SK-N-SH (cell line): Measurements from ENCODE around the gene MRPL53. TPM values are rescaled to one million over a fixed set of nuclear protein-coding genes. Genes with fewer than 3 reads are reported as not detected.

ENCODE experiments used
- CTCF ChIA-PET: fragments of 300-600, 350-600 bp; formaldehyde crosslinking; extraction: SDS; loops from one replicate; lab custom pipeline; 2021; lab: Yijun Ruan, JAX
- POLR2A ChIA-PET: fragments of 350-600 bp; sonication (Branson Sonifier 250); formaldehyde crosslinking; extraction: SDS; loops from one replicate; lab custom pipeline; 2020; ENCODE audit warnings: antibody characterized with exemption, inconsistent platforms; lab: Yijun Ruan, JAX
- DNase-seq: peaks from one replicate; pipeline ENCODE4 v3.0.0; 2012
- H2AFZ ChIP-seq: fragments of 200-600 bp; sonication (generic); 2 replicates; pipeline ENCODE4 v1.8.1; 2016; ENCODE audit warnings: antibody characterized with exemption, mild to moderate bottlenecking, low read depth
- H3F3A ChIP-seq: fragments of 200-600 bp; sonication (generic); replicated peaks from 2 replicates; pipeline ENCODE3; 2016; ENCODE audit warnings: antibody characterized with exemption, mild to moderate bottlenecking; ENCODE audit not compliant: insufficient read depth
- H3K27ac ChIP-seq, 2 experiments: fragments of 200-500 bp in 1 of 2; fragments of 200-600 bp in 1 of 2; sonication (Bioruptor generic) in 1 of 2; sonication (generic), shearing (Covaris generic) in 1 of 2; 2 replicates each; pipeline versions ENCODE4 v1.5.1 to v1.6.1; 2014 to 2016; ENCODE audit warnings: low read depth in 2 of 2, inconsistent platforms in 1 of 2, low read length in 1 of 2, mild to moderate bottlenecking in 1 of 2, mixed read lengths in 1 of 2
- H3K27me3 ChIP-seq: fragments of 200-600 bp; sonication (generic), shearing (Covaris generic); 2 replicates; pipeline ENCODE4 v1.6.1; 2016; ENCODE audit warnings: mixed run types; ENCODE audit not compliant: insufficient read depth
- H3K36me3 ChIP-seq, 2 experiments: fragments of 200-500 bp in 1 of 2; fragments of 200-600 bp in 1 of 2; sonication (Bioruptor generic) in 1 of 2; sonication (generic) in 1 of 2; replicated peaks in 1 of 2; 2 replicates each; pipeline versions ENCODE3 to v1.5.1; 2014 to 2016; ENCODE audit warnings: low read length in 1 of 2, mild to moderate bottlenecking in 1 of 2; ENCODE audit not compliant: insufficient read depth in 2 of 2, control insufficient read depth in 1 of 2
- H3K4me1 ChIP-seq, 2 experiments: fragments of 200-500 bp in 1 of 2; fragments of 200-600 bp in 1 of 2; sonication (Bioruptor generic) in 1 of 2; sonication (generic), shearing (Covaris generic) in 1 of 2; 2 replicates each; pipeline versions ENCODE4 v1.5.1 to v1.6.1; 2014 to 2016; ENCODE audit warnings: low read depth in 1 of 2, low read length in 1 of 2, mixed run types in 1 of 2; ENCODE audit not compliant: insufficient read depth in 2 of 2, control insufficient read depth in 1 of 2
- H3K4me2 ChIP-seq: fragments of 200-600 bp; sonication (generic), shearing (Covaris generic); 2 replicates; pipeline ENCODE4 v1.6.1; 2017; ENCODE audit warnings: mixed run types
- H3K4me3 ChIP-seq, 2 experiments: fragments of 200-500 bp in 1 of 2; fragments of 200-600 bp in 1 of 2; sonication (Bioruptor generic) in 1 of 2; sonication (generic), shearing (Covaris generic) in 1 of 2; 2 replicates each; pipeline versions ENCODE4 v1.5.1 to v1.8.1; 2014 to 2016; ENCODE audit warnings: low read depth in 2 of 2, inconsistent platforms in 1 of 2, low read length in 1 of 2, mild to moderate bottlenecking in 1 of 2, mixed read lengths in 1 of 2, moderate library complexity in 1 of 2
- H3K79me2 ChIP-seq: fragments of 200-600 bp; sonication (generic); 2 replicates; pipeline ENCODE4 v1.8.1; 2017; ENCODE audit warnings: mild to moderate bottlenecking; ENCODE audit not compliant: insufficient read depth
- H3K9ac ChIP-seq: fragments of 200-600 bp; sonication (generic); 2 replicates; pipeline ENCODE4 v1.6.1; 2017; ENCODE audit warnings: mixed run types
- H3K9me2 ChIP-seq: fragments of 200-600 bp; sonication (generic); 2 replicates; pipeline ENCODE4 v1.6.1; 2017; ENCODE audit warnings: mixed run types
- H3K9me3 ChIP-seq: fragments of 200-600 bp; sonication (generic); 2 replicates; pipeline ENCODE4 v1.6.1; 2017; ENCODE audit warnings: mixed run types, mild to moderate bottlenecking, moderate library complexity
- H4K20me1 ChIP-seq: fragments of 200-600 bp; sonication (generic); 2 replicates; pipeline ENCODE4 v1.6.1; 2017; ENCODE audit warnings: mild to moderate bottlenecking, mixed run types; ENCODE audit not compliant: insufficient read depth
- CHD2 ChIP-seq: fragments of 150-350 bp; IDR thresholded peaks from 2 replicates; pipeline ENCODE4 v1.6.1; 2018; ENCODE audit warnings: low read length; ENCODE audit not compliant: partially characterized antibody
- ELF1 ChIP-seq: IDR thresholded peaks from 2 replicates; pipeline ENCODE4 v1.4.0; 2012
- EP300 ChIP-seq, 2 experiments: IDR thresholded peaks; 2 replicates each; pipeline versions ENCODE4 v1.4.0 to v1.6.1; 2012; ENCODE audit warnings: borderline replicate concordance in 1 of 2, low read depth in 1 of 2, low read length in 1 of 2
- EZH2phosphoT487 ChIP-seq: fragments of 200-600 bp; sonication (generic); IDR thresholded peaks from 2 replicates; pipeline ENCODE4 v1.6.1; 2017; ENCODE audit warnings: low read depth, mixed run types, mild to moderate bottlenecking, antibody characterized with exemption, moderate library complexity, borderline replicate concordance
- FOSL2 ChIP-seq: IDR thresholded peaks from 2 replicates; pipeline ENCODE4 v1.4.0; 2012; ENCODE audit warnings: low read depth, mild to moderate bottlenecking, moderate library complexity, borderline replicate concordance
- FOXJ3 ChIP-seq: sonication (generic); formaldehyde crosslinking; IDR thresholded peaks from 2 replicates; pipeline ENCODE4 v1.5.1; 2020; ENCODE audit warnings: mild to moderate bottlenecking, missing genetic modification reagents
- FOXM1 ChIP-seq: IDR thresholded peaks from 2 replicates; pipeline ENCODE4 v1.4.0; 2012; ENCODE audit warnings: low read depth, mild to moderate bottlenecking
- GATA2 ChIP-seq: sonication (generic); formaldehyde crosslinking; IDR thresholded peaks from 2 replicates; pipeline ENCODE4 v1.5.0; 2020; ENCODE audit warnings: mild to moderate bottlenecking, missing genetic modification reagents
- JUND ChIP-seq: IDR thresholded peaks from 2 replicates; pipeline ENCODE4 v1.4.0; 2012
- MXI1 ChIP-seq: IDR thresholded peaks from 2 replicates; pipeline ENCODE4 v1.6.1; 2012; ENCODE audit warnings: mild to moderate bottlenecking, low read depth, low read length, improper control_type of control experiment
- NRF1 ChIP-seq: IDR thresholded peaks from 2 replicates; pipeline ENCODE4 v1.6.1; 2012; ENCODE audit warnings: low read depth, mild to moderate bottlenecking, low read length
- POLR2AphosphoS5 ChIP-seq: IDR thresholded peaks from 2 replicates; pipeline ENCODE4 v1.6.1; 2012; ENCODE audit warnings: low read depth, low read length
- RAD21 ChIP-seq: IDR thresholded peaks from 2 replicates; pipeline ENCODE4 v1.6.1; 2012; ENCODE audit warnings: mild to moderate bottlenecking, low read length
- RCOR1 ChIP-seq: fragments of 150-350 bp; IDR thresholded peaks from 2 replicates; pipeline ENCODE4 v1.6.1; 2017; ENCODE audit warnings: antibody characterized with exemption, low read length
- RFX5 ChIP-seq: IDR thresholded peaks from 2 replicates; pipeline ENCODE4 v1.6.1; 2012; ENCODE audit warnings: mild to moderate bottlenecking, improper control_type of control experiment, low read length
- SIN3A ChIP-seq: IDR thresholded peaks from 2 replicates; pipeline ENCODE4 v1.6.1; 2012; ENCODE audit warnings: low read depth, mild to moderate bottlenecking, low read length, moderate library complexity, borderline replicate concordance
- SMC3 ChIP-seq: IDR thresholded peaks from 2 replicates; pipeline ENCODE4 v1.6.1; 2012; ENCODE audit warnings: low read depth, low read length, improper control_type of control experiment
- TCF12 ChIP-seq: IDR thresholded peaks from 2 replicates; pipeline ENCODE4 v1.4.0; 2012
- TEAD4 ChIP-seq: IDR thresholded peaks from 2 replicates; pipeline ENCODE4 v1.4.0; 2012; ENCODE audit warnings: mild to moderate bottlenecking, borderline replicate concordance; ENCODE audit not compliant: insufficient read depth
- WGBS: methylation state at CpG from one replicate; pipeline ENCODE4 v1.1.6; 2017; ENCODE audit warnings: low lambda C conversion rate; 5-methylcytosine and 5-hydroxymethylcytosine counted together
- polyA plus RNA-seq, 3 experiments: library from polyadenylated mRNA; depleted of rRNA; stranded (reverse); fragments of >200 nt; gene quantifications; 2 replicates each; pipeline ENCODE4 v1.2.3, GENCODE V29; 2012
- TF ChIP-seq, protein P1 (sequence below): fragments of 150-350 bp; IDR thresholded peaks from 2 replicates; pipeline ENCODE4 v1.6.1; 2016; ENCODE audit warnings: mild to moderate bottlenecking, low read depth, low read length
- TF ChIP-seq, protein P2 (sequence below): IDR thresholded peaks from 2 replicates; pipeline ENCODE4 v1.4.0; 2012; ENCODE audit warnings: low read depth
- TF ChIP-seq, protein P3 (sequence below): IDR thresholded peaks from 2 replicates; pipeline ENCODE4 v1.4.0; 2012; ENCODE audit warnings: low read depth, borderline replicate concordance

MRPL53 gene
- polyA plus RNA-seq, 1 of the 3 experiments (the other 2 are of a cell fraction) = 95.0 TPM

DNA sequence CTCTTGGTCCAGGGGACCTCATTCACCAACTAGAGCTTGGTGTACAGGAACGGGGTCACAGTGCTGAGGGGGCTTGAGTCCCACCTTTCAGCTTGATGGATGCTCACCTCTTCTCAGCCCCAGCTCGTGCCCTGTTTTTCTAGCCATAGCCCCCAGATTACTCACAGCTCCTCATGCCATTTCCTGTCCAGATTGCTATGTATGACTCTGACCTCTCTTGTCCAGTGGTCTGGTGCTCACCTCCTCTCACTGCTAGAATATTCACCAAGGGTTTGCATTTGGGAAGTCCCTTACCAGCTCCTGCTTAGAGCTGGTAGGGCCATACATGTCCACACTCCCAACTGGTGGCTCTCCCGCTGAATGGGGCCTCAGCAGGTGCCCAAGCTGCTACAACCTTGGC, 21.1 kb upstream of the MRPL53 start:
- WGBS = 90% methylated on average over 3 of the region's 3 CpGs

DNA sequence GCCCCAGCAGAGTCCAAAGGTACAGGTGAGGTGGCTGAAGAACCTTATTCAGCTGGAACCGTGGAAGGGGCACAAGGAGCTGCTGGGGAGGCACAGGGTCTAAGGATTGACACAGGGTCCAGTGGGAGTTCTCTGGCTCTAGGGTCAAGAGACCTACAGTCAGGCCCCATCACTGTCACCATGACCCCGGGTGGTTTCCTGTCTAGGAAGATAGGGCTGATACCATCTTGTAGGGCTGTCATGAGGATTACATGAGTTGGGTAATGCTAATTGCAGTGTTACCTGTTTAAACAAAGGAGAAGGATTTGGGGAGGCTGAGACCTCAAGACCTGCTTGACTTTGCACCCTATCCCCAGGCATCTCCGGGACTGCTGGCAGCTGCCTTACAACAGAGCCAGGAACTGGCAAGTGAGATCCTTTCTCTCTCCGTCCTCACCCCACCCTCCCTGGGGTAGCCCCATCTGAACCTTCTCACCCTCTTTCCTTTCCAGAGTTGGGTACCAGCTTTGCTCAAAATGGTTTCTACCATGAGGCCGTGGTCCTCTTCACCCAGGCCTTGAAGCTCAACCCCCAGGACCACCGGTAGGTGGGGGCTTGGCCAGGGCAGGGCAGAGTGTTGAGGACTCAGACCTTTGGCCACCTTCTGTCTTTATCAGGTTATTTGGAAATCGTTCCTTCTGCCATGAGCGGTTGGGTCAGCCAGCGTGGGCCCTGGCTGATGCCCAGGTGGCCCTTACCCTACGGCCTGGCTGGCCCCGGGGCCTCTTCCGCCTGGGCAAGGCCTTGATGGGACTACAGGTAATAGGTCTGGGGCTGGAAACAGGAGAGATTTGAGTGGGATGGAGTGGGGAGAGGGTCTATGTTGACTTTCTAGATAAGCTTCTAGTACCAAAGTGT, 19.4 kb upstream of the MRPL53 start:
- no peak overlapping the region for H2AFZ ChIP-seq
- ChIA-PET CTCF (interaction anchor here (0.6 to 1.6 kb wide), 3 partner anchors 17 to 96 kb away, joined by 3 to 6 read pairs (median 4); no protein-coding TSS in a partner anchor), POLR2A (interaction anchor here (0.5 to 1.7 kb wide), 5 partner anchors 9 to 22 kb away, joined by 3 to 9 read pairs (median 4); partner anchors contain the start of genes PCGF1 and TLX2)
- no peak overlapping the region for H3K4me3 ChIP-seq
- H3K9me3 ChIP-seq = no peaks in the 10 kb centered on the region
- no peaks in the 10 kb centered on the region for H3K9me2 ChIP-seq
- WGBS = 90% methylated on average over 9 of the region's 12 CpGs
- peaks cover 0 to 46% of the 10 kb centered on the region in 2 experiments for H3K36me3 ChIP-seq
- no peak overlapping the region for H3K27ac ChIP-seq
- no peaks in the 10 kb centered on the region for H4K20me1 ChIP-seq
- H3K27me3 ChIP-seq = no peaks in the 10 kb centered on the region
- DNase-seq = no peak
- peaks cover 2% of the 10 kb centered on the region; the same call in 1 of the 2 replicates for H3K79me2 ChIP-seq
- H3K9ac ChIP-seq = no peak overlapping the region
- H3K4me1 ChIP-seq = no peaks in the 10 kb centered on the region
- H3K4me2 ChIP-seq = no peak overlapping the region
- peaks cover 3% of the 10 kb centered on the region for H3F3A ChIP-seq
- TF ChIP-seq FOXJ3 (no peak), RFX5 (no peak), FOSL2 (no peak), MXI1 (no peak), FOXM1 (no peak), POLR2AphosphoS5 (no peak), GATA2 (no peak), EP300 (IDR thresholded peaks at IDR 0.05; ENCODE audit: borderline replicate concordance in 1 of 2, low read depth in 1 of 2, low read length in 1 of 2) (no peak), RCOR1 (no peak)
- TF ChIP-seq, protein P1, sequence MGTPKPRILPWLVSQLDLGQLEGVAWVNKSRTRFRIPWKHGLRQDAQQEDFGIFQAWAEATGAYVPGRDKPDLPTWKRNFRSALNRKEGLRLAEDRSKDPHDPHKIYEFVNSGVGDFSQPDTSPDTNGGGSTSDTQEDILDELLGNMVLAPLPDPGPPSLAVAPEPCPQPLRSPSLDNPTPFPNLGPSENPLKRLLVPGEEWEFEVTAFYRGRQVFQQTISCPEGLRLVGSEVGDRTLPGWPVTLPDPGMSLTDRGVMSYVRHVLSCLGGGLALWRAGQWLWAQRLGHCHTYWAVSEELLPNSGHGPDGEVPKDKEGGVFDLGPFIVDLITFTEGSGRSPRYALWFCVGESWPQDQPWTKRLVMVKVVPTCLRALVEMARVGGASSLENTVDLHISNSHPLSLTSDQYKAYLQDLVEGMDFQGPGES = no peak

More for the DNA sequence above, 21.1 kb upstream of the MRPL53 start:
- POLR2A ChIA-PET = interaction anchor here (0.7 to 1.7 kb wide), 2 partner anchors 11 to 14 kb away, joined by 3 to 9 read pairs; partner anchors contain the start of gene PCGF1
- Histone ChIP-seq H3K36me3 (peaks cover 0 to 46% of the 10 kb centered on the region in 2 experiments), H3K9ac (no peak overlapping the region), H3K9me2 (no peaks in the 10 kb centered on the region), H3K79me2 (no peaks in the 10 kb centered on the region), H3K4me2 (no peak overlapping the region), H3F3A (peaks cover 3% of the 10 kb centered on the region), H3K9me3 (no peaks in the 10 kb centered on the region), H3K4me3 (no peak overlapping the region), H3K27ac (no peak overlapping the region), H2AFZ (no peak overlapping the region), H3K27me3 (no peaks in the 10 kb centered on the region), H4K20me1 (no peaks in the 10 kb centered on the region), H3K4me1 (no peaks in the 10 kb centered on the region; a peak in 1 of 4 replicates)
- DNase-seq = no peak
- CTCF ChIA-PET = interaction anchor here (0.9 to 4.6 kb wide), 4 partner anchors 11 to 24 kb away, joined by 3 to 32 read pairs (median 4); partner anchors contain the start of genes CCDC142 and TTC31
- TF ChIP-seq, protein P2, sequence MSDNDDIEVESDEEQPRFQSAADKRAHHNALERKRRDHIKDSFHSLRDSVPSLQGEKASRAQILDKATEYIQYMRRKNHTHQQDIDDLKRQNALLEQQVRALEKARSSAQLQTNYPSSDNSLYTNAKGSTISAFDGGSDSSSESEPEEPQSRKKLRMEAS = no peak
- TF ChIP-seq TEAD4 (no peak), TCF12 (no peak), EZH2phosphoT487 (no peak), SIN3A (no peak), JUND (no peak), ELF1 (no peak), NRF1 (no peak), FOXJ3 (no peak), GATA2 (no peak), RCOR1 (no peak), EP300 (IDR thresholded peaks at IDR 0.05; ENCODE audit: borderline replicate concordance in 1 of 2, low read depth in 1 of 2, low read length in 1 of 2) (no peak), CHD2 (no peak), RAD21 (no peak), SMC3 (no peak)
- TF ChIP-seq, protein P1 = no peak
- TF ChIP-seq, protein P3, sequence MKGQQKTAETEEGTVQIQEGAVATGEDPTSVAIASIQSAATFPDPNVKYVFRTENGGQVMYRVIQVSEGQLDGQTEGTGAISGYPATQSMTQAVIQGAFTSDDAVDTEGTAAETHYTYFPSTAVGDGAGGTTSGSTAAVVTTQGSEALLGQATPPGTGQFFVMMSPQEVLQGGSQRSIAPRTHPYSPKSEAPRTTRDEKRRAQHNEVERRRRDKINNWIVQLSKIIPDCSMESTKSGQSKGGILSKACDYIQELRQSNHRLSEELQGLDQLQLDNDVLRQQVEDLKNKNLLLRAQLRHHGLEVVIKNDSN = no peak
